SK-N-SH treated with all-trans-retinoic acid at 6 μM for 48 hours (cell line): ENCODE results near the gene HEPHL1.

Source experiments
- ATAC-seq: fragments of 200-7000 bp; cut with Tn5 transposase; 3 replicates; pipeline ENCODE4 v1.9.1; 2020; ENCODE audit warnings: mild to moderate bottlenecking, moderate library complexity
- ARNTL ChIP-seq: fragments of 450-650 bp; formaldehyde crosslinking; IDR thresholded peaks from 2 replicates; pipeline ENCODE4 v1.5.0; 2020; ENCODE audit warnings: low read depth, mild to moderate bottlenecking, moderate library complexity, borderline replicate concordance
- BACH2 ChIP-seq: fragments of 250-450 bp; sonication (Bioruptor Pico); IDR thresholded peaks from 2 replicates; pipeline ENCODE4 v1.9.0; 2021; ENCODE audit warnings: mild to moderate bottlenecking, borderline replicate concordance
- ESRRG ChIP-seq: fragments of 250-450 bp; sonication (Bioruptor Pico); IDR thresholded peaks from 2 replicates; pipeline ENCODE4 v1.6.1; 2021; ENCODE audit warnings: mild to moderate bottlenecking
- GLIS3 ChIP-seq: fragments of 250-450 bp; sonication (Bioruptor Pico); IDR thresholded peaks from 2 replicates; pipeline ENCODE4 v1.5.0; 2020; ENCODE audit warnings: mild to moderate bottlenecking, moderate library complexity
- ISL1 ChIP-seq: fragments of 250-450 bp; sonication (Bioruptor Pico); IDR thresholded peaks from 2 replicates; pipeline ENCODE4 v2.1.2; 2022; ENCODE audit warnings: mild to moderate bottlenecking, moderate library complexity
- OSR1 ChIP-seq: fragments of 250-450 bp; sonication (Bioruptor Pico); IDR thresholded peaks from 2 replicates; pipeline ENCODE4 v1.8.0; 2022; ENCODE audit warnings: moderate library complexity, mild to moderate bottlenecking, inconsistent platforms
- PATZ1 ChIP-seq: fragments of 250-450 bp; sonication (Bioruptor Pico); IDR thresholded peaks from 2 replicates; pipeline ENCODE4 v1.8.0; 2020; ENCODE audit warnings: mild to moderate bottlenecking, moderate library complexity, borderline replicate concordance
- POU6F1 ChIP-seq: fragments of 250-450 bp; sonication (Bioruptor Pico); IDR thresholded peaks from 2 replicates; pipeline ENCODE4 v1.8.0; 2021; ENCODE audit warnings: low read depth, mild to moderate bottlenecking, moderate library complexity, borderline replicate concordance
- PPARA ChIP-seq: fragments of 250-450 bp; sonication (Bioruptor Pico); IDR thresholded peaks from 2 replicates; pipeline ENCODE4 v1.5.0; 2020; ENCODE audit warnings: mild to moderate bottlenecking, borderline replicate concordance
- RARB ChIP-seq: fragments of 250-450 bp; sonication (Bioruptor Pico); IDR thresholded peaks from 2 replicates; pipeline ENCODE4 v1.8.0; 2021; ENCODE audit warnings: mild to moderate bottlenecking, moderate library complexity
- SNAI2 ChIP-seq: fragments of 250-450 bp; sonication (Bioruptor Pico); IDR thresholded peaks from 2 replicates; pipeline ENCODE4 v1.5.0; 2020; ENCODE audit warnings: mild to moderate bottlenecking, moderate library complexity
- TCF4 ChIP-seq: fragments of 250-450 bp; sonication (Bioruptor Pico); IDR thresholded peaks from 2 replicates; pipeline ENCODE4 v1.8.0; 2021; ENCODE audit warnings: mild to moderate bottlenecking, moderate library complexity, borderline replicate concordance
- TSHZ2 ChIP-seq: fragments of 250-450 bp; sonication (Bioruptor Pico); IDR thresholded peaks from 2 replicates; pipeline ENCODE4 v1.5.0; 2020; ENCODE audit warnings: mild to moderate bottlenecking, moderate library complexity
- ZC3H10 ChIP-seq: fragments of 250-450 bp; sonication (Bioruptor Pico); IDR thresholded peaks from 2 replicates; pipeline ENCODE4 v1.5.1; 2021; ENCODE audit warnings: mild to moderate bottlenecking, moderate library complexity
- ZFP3 ChIP-seq: fragments of 250-450 bp; sonication (Bioruptor Pico); IDR thresholded peaks from 2 replicates; pipeline ENCODE4 v1.5.0; 2020; ENCODE audit warnings: mild to moderate bottlenecking, moderate library complexity
- ZNF565 ChIP-seq: fragments of 450-650 bp; formaldehyde crosslinking; conservative IDR thresholded peaks from 2 replicates; pipeline ENCODE4 v1.5.0; 2020; ENCODE audit warnings: low read depth, mild to moderate bottlenecking, moderate library complexity
- ZNF70 ChIP-seq: fragments of 450-650 bp; formaldehyde crosslinking; IDR thresholded peaks from 2 replicates; pipeline ENCODE4 v1.5.0; 2020; ENCODE audit warnings: mild to moderate bottlenecking, moderate library complexity
- ZNF8 ChIP-seq: fragments of 450-650 bp; formaldehyde crosslinking; IDR thresholded peaks from 2 replicates; pipeline ENCODE4 v1.5.0; 2020; ENCODE audit warnings: mild to moderate bottlenecking, moderate library complexity
- TF ChIP-seq, protein P1 (sequence below): fragments of 250-450 bp; sonication (Bioruptor Pico); IDR thresholded peaks from 2 replicates; pipeline ENCODE4 v1.5.1; 2021; ENCODE audit warnings: mild to moderate bottlenecking, moderate library complexity
- TF ChIP-seq, protein P2 (sequence below): fragments of 250-450 bp; sonication (Bioruptor Pico); IDR thresholded peaks from 2 replicates; pipeline ENCODE4 v1.5.1; 2020; ENCODE audit warnings: low read depth, mild to moderate bottlenecking, moderate library complexity

HEPHL1 gene

DNA sequence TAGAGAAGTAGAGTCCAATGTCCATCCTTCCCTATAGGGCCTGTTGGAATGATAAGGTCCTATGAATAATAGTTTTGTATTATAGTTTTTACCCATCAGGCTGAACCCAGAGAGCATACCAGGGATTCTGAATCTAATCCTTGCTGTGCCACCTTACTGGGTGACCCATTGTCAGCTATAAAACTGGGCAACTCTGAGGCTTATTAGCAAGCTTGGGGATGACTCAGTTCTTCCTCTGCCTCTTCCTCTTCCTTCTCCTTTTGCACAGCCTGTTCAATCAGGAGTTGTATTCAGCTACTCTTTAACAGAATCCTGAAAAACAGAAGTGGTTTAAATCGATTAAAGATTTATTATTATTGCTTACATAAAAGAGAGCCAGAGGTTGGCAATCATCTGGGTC is 8.9 kb downstream of the HEPHL1 start:
- TF ChIP-seq POU6F1 (CRISPR knock-in tag) (no peak), RARB (CRISPR knock-in tag) (no peak), ZFP3 (CRISPR knock-in tag) (no peak), ESRRG (CRISPR knock-in tag) (no peak), PPARA (no peak), ISL1 (CRISPR knock-in tag) (no peak), OSR1 (no peak)
- TF ChIP-seq, protein P1, sequence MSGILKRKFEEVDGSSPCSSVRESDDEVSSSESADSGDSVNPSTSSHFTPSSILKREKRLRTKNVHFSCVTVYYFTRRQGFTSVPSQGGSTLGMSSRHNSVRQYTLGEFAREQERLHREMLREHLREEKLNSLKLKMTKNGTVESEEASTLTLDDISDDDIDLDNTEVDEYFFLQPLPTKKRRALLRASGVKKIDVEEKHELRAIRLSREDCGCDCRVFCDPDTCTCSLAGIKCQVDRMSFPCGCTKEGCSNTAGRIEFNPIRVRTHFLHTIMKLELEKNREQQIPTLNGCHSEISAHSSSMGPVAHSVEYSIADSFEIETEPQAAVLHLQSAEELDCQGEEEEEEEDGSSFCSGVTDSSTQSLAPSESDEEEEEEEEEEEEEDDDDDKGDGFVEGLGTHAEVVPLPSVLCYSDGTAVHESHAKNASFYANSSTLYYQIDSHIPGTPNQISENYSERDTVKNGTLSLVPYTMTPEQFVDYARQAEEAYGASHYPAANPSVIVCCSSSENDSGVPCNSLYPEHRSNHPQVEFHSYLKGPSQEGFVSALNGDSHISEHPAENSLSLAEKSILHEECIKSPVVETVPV (CRISPR knock-in tag) = no peak
- ATAC-seq = no peak

GRCh38 chr11:94031625-94032024 is 10.5 kb downstream of the HEPHL1 start:
- TF ChIP-seq GLIS3 (CRISPR knock-in tag) (no peak), ESRRG (CRISPR knock-in tag) (no peak), ZC3H10 (no peak), SNAI2 (CRISPR knock-in tag) (no peak), POU6F1 (CRISPR knock-in tag) (no peak), ZFP3 (CRISPR knock-in tag) (no peak), ISL1 (CRISPR knock-in tag) (no peak), PATZ1 (CRISPR knock-in tag) (no peak), ZNF70 (CRISPR knock-in tag) (no peak), ZNF565 (CRISPR knock-in tag) (no peak), ZNF8 (CRISPR knock-in tag) (no peak), BACH2 (CRISPR knock-in tag) (no peak), TCF4 (CRISPR knock-in tag) (no peak), TSHZ2 (CRISPR knock-in tag) (no peak), ARNTL (CRISPR knock-in tag) (no peak), RARB (CRISPR knock-in tag) (no peak)
- TF ChIP-seq, protein P1 (CRISPR knock-in tag) = no peak
- TF ChIP-seq, protein P2, sequence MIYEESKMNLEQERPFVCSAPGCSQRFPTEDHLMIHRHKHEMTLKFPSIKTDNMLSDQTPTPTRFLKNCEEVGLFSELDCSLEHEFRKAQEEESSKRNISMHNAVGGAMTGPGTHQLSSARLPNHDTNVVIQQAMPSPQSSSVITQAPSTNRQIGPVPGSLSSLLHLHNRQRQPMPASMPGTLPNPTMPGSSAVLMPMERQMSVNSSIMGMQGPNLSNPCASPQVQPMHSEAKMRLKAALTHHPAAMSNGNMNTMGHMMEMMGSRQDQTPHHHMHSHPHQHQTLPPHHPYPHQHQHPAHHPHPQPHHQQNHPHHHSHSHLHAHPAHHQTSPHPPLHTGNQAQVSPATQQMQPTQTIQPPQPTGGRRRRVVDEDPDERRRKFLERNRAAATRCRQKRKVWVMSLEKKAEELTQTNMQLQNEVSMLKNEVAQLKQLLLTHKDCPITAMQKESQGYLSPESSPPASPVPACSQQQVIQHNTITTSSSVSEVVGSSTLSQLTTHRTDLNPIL (CRISPR knock-in tag) = no peak
- no peak for ATAC-seq
